D341Med (cell line): ENCODE results near the gene TNNT1.
"Not testable (repeated sequence)": the region's sequence is repeated elsewhere in the genome, so short reads cannot be mapped to it uniquely, and the experiment has no call there.

Source experiments
- DNase-seq: peaks from one replicate; pipeline ENCODE4 v3.0.0; 2012; ENCODE audit warnings: low spot score

The TNNT1 gene

DNA sequence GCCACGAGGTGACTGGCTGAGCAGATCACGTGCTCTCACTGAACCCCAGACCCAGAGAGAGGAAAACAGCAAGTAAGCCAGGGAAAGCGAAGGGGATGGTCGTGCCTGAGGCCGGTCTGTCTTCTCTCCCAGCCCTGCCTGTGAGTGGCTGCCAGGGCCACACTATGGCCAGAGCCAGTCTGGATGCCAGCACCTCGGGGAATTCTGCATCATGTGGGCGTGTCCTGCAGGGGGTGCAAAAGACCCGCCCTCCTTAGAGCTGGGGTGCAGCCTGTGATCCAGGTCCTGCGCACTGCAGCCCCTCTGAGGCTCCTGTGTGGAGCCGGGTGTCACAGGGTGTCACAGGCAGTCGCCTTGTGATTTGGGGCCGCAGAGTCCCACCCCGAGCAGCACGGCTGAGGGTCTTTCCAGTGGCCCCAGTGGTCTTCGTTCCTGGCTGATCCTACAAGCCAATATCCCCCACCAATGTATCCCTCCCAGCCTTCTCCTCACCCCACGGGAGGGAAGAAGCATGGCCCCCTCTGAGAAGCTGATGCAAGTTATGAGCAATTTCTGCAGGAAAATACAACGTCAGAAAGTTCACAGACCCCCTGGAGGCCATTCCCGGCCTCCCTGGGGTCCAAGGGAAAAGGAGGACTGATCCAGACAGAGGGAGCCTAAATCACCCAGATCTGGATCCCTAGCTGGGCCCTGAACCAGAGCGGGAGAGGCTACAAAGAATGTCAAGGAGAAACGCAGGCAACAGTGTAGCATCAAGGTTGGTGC lies 39.3 kb downstream of the TNNT1 start:
- peak; percentile 29 for DNase-seq

DNA sequence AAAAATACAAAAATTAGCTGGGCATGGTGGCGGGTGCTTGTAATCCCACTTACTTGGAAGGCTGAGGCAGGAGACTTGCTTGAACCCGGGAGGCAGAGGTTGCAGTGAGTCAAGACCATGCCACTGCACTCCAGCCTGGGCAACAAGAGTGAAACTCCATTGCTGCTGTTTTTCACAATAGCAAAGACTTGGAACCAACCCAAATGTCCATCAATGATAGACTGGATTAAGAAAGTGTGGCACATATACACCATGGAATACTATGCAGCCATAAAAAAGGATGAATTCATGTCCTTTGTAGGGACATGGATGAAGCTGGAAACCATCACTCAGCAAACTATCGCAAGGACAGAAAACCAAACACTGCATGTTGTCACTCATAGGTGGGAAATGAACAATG lies 41.8 kb downstream of the TNNT1 start:
- DNase-seq, result not testable (repeated sequence)

DNA sequence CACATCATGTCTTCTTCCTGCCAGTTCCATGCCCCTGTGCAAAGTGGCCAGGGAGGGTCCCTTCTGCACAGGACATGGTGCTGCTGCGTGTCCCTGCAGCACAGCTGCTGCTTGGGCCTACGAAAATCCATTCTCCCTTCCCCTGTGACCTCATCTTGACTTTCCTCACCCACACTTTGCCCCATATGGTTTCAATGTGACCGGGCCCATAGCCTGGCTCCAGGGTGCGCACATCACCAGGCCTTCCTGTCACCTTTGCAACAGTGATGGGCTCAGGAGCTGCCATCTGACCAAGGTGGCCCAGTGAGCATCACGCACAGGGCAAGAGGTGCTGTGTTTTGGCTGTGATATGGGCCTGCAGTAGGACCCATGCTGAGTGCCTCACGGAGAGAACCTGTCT lies 42.4 kb downstream of the TNNT1 start:
- no peak for DNase-seq

DNA sequence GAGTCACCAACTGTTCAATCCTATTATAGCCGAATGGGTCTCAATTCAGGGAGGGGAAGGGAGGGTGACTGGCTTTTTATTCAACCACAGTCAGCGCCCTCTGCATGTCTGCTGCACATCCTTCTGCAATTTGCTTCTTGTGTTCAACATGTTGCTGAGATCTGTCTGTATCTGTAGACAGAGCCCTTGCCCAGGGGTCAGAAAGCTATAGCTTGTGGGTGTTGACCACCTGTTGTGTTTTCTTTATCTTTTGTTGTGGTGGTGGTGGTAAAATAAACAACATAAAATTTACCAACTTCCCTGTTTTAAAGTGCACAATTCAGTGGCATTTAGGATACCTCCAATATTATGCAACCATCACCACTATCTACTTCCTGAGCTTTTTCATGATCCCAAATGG lies 43.8 kb downstream of the TNNT1 start:
- DNase-seq, result no peak

DNA sequence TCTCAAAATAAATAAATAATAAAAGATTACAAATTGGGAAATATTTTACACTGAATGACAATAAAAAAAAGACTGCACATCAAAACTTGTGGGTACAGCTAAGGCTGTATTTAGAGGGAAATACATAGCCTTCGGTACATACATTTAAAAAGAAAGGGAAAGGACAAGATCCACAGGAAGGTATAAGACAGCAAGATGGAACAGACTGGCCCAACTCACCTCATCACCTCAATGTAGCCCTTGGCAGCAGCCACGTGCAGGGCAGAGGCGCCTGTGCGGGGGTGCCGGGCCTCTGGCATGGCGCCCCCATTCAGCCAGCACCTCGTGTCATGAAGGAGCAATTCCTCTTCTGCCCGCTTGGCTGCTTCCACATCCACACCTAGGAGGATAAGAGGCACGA lies 45.8 kb downstream of the TNNT1 start:
- no peak for DNase-seq

DNA sequence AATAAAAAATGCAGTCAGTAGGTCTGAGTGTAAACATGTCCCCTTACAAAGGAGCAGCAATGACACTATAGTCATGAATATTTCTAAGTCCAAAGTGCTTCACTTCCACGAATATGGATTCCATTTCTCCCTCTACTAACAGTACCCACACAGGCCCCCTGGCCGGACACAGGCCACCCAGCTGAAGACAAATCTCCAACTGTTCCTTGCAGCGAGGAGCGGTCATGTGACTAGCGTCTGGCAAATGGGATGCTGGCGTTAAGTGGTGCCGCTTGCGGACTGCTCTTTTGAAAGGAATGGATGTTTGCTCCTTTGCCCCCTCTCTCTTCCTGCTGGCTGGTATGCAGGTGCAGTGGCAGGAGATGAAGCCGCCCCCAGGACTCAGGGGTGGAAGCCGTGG lies 47.7 kb downstream of the TNNT1 start:
- DNase-seq, result no peak

DNA sequence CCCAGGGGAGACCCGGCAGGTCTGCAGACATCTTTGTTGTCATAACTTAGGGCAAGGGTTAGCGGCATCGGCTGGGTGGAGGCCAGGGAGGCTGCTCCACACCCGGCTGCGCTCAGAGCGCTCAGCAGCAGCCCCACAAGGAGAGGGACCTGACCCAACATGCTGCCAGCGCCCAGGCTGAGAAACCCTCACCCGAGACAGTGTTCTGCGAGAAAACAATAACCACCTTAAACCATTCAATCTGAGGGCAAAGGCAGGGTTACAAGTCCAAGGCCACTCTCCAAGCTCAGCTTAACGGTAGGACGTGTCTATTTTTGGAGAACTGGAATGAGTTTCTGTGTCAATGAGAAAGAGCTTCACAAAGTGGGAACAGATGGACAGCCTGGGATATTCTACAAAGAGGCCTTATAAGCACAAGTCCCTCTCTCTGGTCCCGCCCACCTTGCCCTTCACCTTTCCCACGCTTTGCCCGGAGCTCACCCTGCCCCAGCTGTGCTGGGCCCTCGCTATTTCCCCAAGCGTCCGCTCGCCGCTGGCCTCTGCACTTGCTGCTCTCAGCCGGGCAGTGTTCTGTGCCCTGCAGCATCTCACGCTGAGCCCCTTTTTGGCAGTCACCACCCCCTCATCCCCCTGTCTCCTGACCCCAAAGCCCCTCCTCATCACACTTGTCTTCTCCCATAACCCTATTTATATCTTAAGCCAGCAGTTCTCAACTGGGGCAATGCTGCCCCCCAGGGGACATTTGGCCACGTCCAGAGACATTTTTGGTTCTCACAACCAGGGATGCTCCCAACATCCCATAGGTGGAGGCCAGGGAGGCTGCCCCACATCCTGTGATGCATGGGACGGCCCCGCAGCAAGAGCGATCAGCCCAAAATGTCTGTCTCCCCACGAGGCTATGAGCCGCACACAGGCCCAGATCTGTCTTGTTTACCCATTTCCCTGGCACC lies 49.2 kb downstream of the TNNT1 start:
- DNase-seq, result no peak

DNA sequence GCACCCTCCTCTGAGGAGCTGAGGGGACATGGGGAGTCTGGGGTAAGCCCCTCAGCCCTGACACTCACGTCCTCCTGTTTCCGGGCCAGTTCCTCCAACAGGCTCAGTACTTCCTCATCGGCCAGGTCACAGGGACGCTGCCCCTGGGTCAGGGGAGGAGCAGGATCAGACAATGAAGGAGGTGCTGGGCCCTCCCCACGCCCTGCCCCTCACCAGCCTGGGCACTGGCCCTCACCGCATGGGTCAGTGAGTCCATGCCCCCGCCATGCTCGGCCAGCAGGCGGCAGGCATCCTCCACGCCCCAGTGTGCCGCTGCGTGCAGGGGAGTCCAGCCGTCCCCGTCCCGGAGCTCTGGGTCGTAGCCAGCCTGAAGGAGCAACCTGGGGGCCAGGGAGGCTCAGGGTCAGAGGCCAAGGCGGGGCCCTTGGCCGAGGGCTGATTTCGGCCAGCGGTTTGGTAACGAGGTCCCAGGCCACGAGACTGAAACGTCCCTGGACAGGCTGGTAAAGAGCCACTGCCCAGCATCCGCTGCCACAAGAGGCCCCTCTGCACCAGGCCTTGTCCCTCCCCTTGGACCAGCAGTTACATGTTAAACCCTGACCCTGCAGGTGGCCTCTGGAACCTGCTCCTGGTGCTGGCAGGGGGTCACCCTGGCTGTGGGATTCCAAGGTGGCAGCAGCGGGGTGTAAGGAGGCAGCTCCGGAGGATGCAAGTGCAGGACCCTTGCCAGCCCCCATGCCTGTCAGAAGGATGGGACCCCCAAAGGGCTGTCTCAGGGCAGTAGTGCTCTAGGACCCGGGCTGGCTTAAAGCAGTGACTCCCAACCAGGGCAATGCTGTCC lies 50.1 kb downstream of the TNNT1 start:
- DNase-seq, result no peak

DNA sequence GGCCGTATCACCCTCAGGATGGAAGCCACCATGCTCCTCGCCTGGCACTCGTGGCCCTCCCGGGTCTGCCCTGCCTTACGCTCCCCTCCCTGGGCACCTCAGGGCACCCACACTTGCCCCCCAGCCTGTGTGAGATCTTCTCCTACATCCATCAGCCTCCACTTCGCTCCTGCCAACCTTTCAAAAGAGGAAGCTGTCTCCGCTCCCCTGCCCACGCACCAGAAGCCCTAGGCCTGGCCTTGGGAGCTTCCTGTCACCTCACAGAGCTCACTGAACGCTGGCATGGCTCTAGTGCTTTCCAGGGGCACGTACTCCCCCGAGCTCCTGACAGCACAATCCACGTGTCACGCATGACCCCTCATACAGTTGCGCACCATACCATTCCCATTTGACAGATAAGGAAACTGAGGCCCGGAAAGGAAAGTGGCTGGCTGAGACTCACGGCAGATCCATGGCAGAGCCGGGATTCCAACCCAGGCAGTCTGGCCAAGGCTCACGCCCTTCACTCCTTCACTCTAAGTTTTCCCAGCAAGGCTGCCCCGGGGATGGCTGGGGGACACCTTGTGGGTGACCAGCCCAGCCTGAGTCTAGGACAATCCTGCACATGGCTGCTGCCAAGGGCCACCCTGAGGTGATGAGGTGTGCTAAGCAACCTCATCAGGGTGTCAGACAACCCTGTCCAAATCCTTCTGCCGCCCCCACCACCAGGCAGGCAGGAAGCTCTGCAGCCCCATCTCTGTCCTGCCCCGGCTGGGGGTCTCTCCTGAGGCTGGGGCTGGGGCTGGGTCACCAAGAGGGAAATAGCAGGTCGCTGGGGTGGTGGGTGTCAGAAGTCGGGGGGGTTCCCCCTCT lies 50.9 kb downstream of the TNNT1 start:
- no peak for DNase-seq

DNA sequence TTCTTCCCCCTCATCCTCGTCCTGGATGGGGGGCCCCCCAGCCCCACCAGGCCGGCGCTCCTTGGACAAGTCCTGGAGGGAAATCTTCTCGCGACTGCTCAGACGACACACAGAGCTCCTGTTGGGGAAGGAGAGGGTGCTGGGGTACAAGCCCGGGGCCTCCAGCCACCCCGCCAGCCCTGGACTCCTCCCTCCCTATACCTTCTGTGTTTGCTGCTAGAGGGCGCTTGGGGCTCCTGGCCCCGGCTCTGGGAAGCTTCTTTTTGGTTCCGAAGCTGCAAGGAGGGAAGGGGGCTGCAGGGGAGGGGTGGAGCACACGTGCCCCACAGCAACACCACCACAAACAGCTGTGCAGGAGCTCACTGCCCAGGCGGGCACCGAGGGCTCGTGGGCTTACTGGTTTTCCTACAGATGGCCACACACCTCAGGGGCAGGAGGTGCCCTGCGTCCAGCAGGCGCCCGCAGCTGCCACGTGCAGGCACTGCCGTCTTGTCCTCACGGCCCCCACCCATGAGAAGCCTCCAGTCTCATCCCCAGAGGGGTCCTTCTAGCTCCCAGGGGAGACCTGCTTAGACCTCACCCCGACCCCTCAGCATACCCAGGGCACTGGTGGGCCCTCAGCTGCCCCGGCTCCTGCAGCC lies 52.8 kb downstream of the TNNT1 start:
- no peak for DNase-seq

DNA sequence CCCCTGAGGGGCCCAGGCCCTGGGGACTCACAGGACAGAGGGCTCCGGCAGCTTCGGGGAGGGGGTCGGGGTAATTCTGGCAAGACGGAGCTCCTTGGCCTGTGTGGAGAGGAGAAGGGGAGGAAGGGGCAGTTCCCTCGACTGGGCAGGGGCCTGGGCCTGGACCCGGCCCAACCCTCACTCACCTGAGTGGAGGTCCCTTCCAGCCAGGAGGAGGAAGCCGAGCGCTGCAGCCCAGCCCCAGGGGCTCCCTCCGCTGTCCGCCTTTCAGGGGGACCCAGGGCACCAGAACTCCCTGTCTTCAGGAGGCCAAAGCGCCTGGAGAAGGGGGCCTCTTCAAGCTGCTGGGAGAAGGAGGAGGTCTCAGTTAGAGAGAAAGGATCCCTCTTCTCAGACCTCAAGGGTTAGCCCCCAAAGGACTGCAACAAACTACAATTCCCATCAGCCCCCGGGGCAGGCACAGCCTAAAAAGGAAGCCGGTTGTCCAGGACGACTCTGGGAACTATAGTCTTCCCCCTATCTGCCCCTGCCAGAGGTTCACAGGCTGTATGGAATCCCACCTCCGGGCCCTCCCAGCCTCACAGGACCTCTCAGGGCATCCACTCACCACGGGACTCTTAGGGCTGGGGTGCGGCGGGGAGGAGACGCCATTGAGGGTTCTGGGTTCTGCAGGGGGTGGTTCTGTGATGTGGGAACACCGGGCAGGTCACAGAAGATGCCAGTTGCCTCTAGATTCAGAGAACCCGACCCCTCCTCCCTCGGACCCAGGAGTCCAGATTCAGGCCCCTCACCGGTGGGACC lies 53.5 kb downstream of the TNNT1 start:
- no peak for DNase-seq

DNA sequence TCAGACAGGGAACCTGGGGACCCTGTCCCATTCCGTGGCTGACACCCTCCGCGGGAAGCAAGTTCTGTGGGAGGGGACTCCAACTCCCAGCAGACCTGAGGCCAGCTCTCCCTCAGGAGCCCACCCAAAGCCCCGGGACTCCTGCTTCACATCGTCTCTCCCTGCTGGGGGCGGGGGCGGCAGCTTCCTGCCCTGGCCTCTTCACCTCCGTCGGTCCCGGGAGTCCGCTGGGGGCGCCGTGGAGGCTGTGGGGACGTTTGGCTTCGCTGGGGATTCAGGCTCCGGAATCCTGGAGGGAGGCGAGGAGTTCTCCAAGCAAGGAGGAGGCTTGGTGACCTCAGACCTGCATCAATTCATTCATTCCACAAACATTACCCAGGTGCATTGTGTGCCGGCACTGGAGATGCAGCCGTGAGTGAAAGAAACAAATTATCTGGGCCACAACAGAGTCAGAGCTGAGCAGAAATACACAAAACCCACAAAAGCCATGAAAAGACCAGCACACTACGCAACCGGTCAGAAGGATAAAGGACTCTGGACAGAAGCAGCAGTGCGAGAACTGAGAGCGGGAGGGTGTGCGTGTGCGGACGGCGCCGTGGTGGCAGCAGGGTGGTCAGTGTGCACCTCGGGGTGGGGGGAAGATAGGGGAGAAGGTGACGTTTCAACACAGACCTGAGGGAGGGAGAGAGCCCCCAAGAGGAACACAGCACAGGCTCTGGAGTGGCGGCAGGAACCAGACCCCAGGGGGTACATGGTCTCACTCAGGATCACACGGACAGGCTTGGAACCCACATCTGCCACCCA lies 54.3 kb downstream of the TNNT1 start:
- DNase-seq, result no peak

DNA sequence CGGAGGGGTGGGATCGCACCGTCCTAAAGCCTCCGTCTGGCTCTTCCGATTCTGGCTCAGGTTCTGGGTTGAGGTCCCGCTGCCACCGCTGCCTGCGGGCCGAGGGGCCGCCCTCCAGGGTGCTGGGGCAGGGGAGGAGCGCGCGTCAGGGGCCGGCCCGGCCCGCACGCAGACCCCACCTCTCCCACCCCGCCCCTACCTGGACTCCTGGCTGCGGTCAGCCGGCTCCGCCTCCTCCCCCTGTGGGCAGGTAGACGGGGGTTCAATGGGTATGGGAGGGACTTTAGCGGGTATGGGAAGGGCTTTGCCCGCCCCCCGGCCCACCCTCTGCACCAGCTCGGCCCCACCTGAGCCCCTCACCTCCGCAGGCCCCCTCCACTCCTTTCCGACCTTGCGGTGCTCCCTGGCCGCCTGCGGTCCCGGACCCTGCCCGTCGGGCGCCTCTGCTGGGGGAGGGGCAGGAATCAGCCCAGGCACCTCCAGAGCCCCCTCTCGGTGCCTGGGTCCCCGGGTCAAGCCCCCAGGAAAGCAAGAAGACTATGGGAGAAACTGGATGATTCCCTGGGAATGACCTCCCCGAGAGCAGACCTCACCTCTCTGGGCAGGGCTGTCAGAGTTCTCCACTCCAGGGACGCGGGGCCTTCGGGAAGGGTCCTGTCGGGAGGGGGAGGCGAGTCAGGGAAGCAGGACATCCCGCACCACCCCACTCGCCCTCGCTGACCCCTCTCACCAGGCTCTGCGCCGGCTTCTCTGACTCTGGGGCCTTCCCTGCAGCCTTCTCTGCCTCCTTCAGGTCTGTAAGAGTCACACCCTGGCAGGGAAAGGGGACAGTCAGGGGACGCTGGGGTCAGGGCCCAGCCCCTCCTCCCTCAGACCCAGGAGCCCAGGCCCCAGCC lies 56.3 kb downstream of the TNNT1 start:
- no peak for DNase-seq

DNA sequence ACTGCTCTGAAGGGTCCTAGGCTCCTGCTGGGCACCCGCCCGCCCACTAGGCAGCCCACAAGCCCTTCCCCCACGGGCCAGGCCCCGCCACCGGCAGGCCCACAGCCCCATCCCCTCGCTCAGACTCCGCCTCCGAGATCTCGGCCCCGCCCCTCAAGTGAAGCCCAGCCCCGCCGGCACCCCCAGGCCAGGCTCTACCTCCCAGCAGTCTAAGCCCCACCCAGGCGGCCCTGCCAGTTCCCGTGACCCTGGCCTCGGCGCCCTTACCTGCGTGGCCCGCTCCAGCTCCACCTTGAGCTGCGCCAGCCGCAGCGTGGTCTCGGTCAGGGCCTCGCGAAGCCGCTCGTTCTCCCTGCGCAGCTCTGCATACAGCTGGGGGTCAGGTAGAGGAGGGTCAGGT lies 57.1 kb downstream of the TNNT1 start:
- no peak for DNase-seq

DNA sequence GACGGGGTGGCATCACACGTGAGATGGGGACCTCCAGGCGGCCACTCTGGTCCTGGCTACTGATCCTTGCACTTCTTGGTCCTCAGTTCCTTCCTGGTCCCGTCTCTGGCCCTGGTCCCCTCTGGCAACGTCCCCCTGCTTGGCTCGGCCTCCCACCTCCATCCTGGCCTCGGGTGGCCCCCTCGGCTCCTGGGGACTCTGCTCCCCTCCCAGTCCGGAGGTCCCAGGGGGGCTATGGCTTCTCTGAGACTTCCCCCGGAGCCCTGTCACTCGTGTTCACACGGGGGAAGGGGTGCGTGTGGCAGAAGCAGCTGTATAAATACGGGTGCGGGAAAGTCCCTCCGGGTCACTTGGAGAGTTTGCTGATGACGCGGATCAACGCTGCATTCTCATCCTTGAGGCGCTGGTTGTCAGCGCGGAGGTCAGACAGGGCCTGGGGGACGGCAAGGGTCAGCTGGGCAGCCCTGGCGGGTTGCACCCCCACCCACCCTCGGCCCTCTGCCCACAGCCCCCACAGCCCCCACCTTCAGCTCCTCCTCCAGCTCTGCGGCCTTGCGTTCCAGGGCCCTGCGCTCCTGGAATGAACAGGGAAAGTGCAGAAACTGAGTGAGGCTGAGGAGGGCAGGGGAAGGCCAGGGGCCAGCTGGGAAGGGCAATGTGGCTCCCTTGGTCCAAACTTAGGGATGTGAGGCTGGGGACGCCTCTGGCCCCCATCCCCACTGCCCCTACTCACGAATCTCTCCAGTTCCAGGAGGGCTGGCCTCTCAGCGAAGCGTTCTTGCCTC lies 57.7 kb downstream of the TNNT1 start:
- DNase-seq, result no peak

DNA sequence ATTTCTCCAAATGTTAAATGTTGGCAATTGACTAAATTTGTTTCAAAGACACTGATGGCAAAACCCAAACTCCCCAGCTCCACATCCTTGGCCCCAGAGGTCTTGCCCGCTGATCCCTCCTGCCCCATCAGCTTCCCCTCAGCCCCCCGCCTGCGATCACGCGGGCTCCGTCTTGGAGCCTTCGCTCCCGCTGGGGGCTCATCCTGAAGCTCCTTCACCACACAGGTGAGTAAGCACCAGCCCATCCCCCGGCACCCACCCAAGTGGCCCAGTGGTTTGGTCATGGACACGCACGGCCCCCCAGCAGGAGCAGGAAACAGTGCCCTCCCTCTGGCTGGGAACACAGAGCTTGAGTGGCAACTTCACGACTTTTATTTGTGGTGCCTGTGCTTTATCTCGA lies 58.4 kb downstream of the TNNT1 start:
- no peak for DNase-seq

DNA sequence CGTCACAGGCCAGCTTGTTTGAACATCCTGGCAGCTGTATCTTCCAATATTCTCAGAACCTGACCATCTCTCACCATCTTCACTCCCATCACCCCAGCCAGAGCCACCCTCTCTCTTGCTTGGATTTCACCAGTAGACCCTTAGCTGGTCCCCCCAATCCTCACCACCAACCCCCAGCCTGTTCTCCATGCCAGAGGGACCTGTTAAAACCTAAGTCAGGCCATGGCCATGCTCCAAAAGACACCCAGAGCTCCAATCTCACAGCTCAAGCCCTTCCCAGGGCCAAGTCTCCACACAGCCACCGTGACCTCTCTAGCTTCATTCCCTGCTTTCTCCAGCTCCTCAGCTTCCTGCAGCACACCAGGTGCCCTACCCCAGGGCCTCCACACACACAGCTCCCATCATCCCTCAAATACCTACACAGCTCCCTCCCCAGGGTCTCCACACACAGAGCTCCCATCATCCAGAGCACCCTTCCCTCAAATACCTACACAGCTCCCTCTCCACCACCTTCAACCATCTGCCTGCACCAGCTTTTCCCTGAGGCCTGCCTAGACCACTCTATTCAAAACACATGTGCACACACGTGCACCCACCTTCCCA lies 59.6 kb downstream of the TNNT1 start:
- DNase-seq, result no peak
